NCI-H2196 (cell line): ENCODE results near the gene GADD45A.
"Not testable (repeated sequence)": the region's sequence is repeated elsewhere in the genome, so short reads cannot be mapped to it uniquely, and the experiment has no call there.

Source experiments
- DNase-seq: peaks from one replicate; lab custom pipeline; 2025; ENCODE audit not compliant: unreplicated experiment; lab: John Stamatoyannopoulos, UW

Gene GADD45A, protein sequence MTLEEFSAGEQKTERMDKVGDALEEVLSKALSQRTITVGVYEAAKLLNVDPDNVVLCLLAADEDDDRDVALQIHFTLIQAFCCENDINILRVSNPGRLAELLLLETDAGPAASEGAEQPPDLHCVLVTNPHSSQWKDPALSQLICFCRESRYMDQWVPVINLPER

DNA sequence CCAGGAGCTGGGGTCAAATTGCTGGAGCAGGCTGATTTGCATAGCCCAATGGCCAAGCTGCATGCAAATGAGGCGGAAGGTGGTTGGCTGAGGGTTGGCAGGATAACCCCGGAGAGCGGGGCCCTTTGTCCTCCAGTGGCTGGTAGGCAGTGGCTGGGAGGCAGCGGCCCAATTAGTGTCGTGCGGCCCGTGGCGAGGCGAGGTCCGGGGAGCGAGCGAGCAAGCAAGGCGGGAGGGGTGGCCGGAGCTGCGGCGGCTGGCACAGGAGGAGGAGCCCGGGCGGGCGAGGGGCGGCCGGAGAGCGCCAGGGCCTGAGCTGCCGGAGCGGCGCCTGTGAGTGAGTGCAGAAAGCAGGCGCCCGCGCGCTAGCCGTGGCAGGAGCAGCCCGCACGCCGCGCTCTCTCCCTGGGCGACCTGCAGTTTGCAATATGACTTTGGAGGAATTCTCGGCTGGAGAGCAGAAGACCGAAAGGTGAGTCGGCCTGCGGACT lies at the start of gene GADD45A:
Gene GADD45A (plus strand): TSS at position 135 of the 491 bp plus-strand sequence. CDS start 294 bp downstream, at position 429.
- peak; percentile 98 for DNase-seq

DNA sequence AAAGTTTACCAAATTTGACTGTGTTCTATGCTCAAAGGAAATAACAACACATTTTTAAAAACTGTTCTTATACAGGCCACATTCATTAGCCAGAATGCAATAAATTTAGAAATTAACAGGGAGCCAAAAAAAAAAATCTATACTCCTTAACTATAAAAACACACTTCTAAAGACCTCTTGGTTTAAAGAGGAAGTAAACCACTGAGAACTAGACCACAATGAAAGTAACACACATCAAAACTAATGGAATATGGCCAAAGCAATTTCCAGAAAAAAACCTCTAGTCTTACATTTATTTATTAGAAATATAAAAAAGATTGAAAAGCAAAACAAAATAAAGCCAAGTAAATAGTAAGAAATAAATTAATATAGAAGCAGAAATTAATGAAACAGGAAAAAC lies 48.9 kb upstream of the GADD45A start:
- DNase-seq, result no peak

DNA sequence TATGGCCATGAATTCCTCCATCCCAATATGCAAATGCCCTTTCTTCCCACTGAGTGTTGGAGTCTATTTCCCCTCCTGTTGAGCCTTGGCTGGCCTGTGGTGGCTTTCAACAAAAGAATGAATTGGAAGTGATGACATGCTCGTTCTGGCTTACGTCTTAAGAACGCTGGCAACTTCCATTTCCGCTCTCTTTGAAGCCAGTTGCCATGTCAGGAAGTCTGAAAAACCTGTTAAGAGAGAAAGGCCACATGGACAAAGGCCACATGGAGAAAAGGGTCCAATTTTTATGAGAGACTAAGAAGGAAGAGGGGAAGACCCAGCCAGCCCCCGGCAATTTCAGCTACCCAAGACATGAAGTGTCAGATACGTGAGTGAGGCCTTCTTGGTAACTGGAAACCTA lies 45.6 kb upstream of the GADD45A start:
- no peak for DNase-seq

DNA sequence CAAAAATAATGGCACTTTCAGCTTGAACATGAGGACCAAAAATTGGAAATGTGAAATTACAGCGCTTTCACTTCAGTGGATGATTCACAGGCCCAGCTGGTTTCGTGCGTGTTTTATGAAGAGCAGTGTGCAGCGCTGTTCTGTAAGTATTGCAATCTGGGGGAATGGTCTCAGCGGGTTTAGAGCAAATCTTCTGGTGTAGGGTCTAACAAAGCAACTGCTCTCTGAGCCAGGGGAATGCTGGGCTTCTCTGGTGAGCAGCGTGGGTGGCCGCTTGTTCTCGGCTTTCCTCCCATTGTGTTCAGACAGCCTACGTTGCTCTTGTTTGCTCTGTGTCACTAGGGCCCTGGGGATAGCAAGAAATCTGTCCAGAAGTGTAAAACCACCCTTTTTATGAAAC lies 42.4 kb upstream of the GADD45A start:
- DNase-seq, result no peak

DNA sequence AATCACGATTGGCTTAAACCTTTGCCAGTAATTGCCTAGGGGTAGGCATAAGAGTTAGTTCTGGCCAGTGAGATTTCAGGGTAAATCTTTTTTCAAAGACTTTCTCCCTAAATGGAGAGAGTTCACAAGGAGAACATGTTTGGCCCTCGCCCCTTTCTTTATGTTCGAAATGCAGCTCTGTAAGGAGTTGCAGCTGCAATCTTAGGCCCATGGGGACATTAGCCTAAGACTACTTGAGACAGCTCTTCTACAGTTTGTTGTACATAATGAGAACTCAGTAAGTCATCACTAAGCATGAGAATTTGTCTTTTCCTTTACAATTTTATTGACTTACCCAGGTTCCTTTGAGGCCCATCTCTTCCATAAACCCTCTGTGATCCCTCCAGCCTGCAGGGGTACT lies 40.4 kb upstream of the GADD45A start:
- DNase-seq, result no peak

DNA sequence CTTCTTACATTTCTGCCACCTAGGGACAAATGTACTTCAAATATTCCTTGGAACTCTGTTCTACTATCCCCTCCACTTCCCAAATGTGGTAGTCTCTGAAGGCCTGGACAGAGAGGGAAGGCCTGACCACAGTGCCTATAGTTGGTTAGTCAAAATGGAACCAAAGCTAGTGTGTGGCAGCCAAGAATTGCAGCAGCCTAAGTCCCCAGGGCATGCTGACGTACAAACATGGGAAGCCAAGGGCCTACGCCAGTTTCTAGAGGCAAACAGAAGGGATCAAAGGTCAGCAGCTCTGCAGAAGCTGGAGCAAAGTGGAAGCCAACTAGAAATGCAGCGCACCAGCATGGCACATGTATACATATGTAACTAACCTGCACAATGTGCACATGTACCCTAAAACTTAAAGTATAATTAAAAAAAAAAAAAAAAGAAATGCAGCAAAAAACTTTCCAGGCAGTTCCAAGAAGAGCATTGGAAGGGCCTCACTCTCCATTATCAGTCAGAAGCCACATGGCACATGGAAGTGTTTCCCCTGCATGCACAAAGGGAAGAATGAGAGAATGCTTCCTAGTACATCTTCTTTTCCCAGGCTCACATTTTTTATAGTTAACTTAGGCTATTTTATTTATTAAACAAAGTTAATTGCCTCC lies 39.4 kb upstream of the GADD45A start:
- no peak for DNase-seq

DNA sequence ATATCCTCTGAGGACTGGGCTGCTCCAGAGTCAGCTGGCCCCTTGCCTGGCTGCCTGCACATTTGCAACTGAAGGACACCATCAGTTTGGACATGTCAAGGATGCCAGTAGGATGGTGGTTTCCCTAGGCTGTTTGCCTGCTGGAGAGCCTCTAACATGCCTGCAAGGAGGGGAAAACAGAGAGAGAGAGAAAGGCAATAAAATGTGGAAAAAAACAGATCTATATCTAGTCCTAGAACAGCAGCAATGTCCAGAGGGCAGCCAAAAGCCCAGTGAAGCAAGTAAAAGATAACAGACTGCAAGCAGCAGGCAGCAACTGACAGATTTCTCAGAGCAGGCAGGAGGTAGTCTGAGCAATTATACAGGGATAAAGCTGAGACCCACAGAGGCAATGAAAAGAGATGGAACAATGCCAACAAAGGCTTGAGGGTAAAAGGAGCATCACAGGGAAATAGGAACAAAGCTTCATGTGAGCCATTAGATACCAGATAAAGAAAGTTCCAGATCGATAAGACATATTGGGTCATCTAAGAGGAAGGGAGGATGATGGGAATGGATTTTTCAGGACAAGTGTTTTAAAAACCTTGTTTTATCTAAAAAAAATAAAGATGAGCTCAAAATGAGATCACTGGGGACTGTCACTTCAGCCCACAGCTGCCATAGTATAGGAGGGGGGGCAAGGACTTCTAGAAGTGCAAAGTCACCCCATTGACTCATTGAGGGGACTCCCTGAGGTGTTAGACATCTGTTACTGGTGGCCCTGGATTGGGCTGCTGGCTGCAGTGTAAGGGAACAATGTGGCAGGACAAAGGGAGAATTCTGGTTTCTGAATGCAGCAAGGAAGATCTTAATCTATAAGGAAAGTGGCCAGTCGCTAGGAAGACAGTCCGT lies 38.6 kb upstream of the GADD45A start:
- DNase-seq, result peak; percentile 57

DNA sequence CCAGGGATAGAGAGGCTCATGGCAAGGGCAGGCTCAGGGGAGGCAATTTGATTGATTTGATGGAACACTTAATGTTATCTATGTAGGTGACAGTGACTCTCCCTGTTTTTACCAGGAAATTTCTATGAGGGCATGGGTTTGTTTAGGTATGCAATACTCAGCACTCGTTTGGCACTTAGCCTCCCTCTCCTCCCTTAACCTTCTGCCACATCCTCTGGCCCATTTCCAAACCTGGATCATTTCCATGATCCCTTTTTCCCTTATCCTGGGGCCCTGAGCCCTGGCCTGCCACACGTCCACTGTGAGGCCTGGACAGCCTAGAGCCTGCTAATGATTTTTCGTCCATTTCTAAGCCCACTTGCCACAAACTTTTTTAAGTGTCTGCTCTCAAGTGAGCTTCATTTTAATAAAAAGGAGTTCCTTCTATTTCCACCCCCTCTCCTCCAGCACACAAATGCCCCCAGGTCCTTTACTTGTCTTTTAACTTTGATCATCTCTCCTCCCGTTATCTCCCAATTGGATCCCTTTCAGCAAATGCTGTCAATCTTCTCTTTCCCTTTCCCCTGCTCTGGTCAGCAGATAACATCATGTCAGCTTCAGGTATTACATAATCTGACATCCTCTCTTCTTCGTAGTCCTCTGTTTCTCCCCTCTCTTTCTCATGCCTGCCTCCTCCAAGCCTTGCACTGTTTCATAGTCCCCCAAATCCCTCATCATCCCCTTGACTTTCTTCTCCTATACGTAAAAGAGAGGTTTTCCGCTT lies 37.8 kb upstream of the GADD45A start:
- DNase-seq, result peak; percentile 56

DNA sequence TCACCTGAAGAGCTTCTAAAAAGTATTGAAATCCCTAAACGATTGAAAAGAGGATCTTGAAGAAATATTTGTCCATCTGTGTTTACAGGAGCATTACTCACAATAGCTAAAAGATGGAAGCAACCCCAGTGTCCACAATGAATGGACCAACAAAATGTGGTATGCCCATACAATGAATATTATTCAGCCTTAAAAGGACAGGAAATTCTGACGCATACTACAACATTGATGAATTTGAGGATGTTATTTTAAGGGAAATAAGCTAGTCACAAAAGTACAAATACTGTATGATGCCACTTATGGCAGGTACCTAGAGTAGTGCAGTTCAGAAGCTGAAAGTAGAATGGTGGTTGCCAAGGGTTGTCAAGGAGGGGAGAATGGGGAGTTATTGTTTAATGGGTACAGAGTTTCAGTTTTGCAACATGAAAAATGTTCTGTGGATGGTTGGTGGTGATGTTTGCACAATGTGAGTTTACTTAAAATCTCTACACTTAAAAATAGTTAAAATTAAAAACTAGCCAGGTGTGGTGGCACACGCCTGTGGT lies 37.1 kb upstream of the GADD45A start:
- no peak for DNase-seq

DNA sequence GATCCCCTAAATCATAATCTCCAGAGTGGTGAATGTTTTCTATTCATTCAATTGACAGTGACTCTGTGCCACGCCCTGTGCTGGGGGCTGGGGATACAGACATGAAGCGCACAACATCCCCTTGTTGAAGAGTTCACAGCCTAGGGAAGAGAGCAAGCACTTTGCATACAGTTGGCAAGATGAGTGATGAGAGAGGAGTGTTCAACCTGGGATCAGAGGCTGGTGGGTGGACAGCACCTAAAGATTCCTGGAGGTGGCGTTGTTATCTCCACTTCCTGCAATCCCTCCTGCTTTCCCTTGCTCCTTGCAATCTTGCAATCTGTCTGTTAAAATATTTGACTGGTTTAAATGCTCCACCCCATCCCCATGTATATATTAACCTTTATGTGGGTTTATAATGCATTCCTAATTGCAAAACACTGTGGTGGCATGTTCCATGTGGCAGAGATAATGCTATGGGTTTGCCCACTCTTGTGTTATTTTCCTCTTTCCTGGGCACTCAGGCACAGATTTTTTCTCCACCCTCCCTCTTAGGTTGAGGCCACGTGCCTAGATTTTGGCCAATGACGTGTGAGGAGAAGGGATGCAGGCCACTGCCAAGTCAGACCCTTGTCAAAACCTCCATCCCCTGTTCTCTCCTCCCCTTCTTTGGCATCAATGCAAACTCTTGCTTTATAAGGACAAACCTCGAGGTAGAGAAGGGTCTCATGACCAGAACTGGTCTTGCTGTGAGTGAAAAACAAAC lies 36.2 kb upstream of the GADD45A start:
- DNase-seq, result no peak

DNA sequence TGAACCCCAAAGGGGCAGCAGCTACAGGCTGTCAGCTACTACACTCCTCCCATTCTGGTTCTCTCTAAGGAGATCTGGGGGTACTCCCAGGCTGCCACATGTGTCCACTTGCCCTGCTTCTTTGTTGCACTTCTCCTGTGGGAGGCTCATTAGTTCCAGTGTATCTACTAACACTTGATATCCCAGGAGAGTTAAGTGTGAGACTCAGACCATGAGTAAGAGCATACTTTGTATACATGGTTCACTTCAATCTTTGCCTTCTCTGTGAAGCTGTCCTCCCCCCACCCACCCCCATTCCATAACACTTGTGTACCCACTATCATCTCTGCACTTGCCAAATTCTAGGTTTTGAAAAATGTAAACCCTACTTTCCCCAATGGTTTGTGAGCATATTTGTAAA lies 34.9 kb upstream of the GADD45A start:
- no peak for DNase-seq

DNA sequence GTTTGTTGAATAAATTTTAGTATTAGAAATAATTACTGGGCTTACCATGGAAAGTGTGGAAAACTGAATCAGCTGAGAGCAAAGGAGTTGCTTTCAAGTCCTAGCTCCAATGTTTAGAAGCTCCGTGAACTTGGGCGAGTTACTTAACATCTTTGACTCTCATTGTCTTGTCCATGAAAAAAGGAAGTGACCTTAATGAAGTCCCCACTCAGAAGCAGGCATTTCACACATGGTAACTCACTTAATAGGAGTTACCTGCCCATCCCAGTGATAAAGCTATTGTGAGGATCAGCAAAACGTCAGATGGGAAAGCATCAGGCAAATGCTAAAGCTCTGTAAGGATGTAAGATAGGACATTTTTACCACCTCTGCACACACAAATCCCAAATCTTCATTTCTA lies 34.0 kb upstream of the GADD45A start:
- no peak for DNase-seq

DNA sequence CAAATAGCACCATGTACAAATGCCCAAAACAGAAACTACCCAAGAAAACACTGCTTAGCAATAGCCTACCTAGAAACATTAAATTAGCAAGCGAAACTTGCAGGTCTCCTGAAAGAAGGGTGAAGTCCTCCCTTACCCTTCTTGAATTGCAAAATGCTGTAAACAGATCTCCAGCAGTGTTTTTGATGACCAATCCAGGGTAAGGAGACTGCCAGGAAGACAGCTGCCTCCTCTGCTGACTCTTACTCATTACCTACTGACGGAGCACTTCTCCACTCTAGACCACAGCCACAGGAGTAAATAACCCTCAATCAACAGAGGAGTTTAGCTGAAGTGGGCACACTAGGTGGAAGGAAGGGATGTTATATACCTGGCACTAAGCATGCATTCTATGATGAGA lies 32.2 kb upstream of the GADD45A start:
- peak; percentile 57 for DNase-seq

DNA sequence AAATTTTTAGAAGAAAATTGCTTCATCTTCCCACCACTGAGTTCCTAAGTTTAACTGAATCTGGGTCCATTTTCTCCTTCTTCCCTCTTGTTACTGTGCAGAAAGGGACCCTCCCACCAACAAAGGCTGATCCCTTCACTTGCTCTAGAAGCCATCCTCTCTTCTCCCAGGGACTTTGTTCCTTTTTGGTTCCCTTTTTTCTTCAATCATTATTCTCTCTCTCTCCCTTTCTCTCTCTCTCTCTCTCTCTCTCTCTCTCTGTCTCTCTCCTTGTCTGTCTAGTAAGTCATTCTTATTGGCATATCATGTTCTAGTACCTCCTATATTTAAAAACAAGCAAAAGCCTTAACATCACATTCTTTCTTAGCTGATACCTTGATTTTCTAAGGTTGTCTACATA lies 31.7 kb upstream of the GADD45A start:
- no peak for DNase-seq

DNA sequence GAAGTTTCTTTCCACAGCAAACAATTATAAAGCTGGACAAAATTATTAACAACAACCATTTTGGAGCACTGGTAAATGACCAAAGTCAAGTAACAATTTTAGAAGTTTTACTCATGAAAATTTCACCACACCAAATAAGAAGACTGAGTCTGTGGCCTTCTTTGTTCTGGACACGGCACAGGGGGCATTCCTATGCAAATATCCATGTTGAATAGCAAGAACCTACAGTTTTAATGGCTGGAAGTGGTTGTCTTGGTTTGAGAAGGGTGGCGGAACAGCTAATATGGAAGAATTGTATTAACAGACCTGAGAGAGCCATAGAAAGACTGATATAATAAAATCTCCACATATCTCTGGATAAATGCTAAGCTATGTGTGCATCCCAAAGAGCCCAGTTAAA lies 29.4 kb upstream of the GADD45A start:
- no peak for DNase-seq

DNA sequence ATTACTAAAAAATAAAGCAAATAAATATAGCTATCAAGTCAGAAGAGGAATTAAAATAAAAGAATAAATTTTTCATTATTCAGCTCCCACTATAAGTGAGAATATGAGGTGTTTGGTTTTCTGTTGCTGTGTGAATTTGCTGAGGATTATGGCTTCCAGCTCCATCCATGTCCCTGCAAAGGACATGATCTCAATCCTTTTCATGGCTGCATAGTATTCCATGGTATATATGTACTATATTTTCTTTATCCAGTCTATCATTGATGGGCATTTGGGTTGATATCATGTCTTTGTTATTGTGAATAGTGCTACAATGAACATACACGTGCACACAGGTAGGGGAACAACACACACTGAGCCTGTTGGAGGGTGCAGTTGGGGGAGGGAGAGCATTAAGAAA lies 27.8 kb upstream of the GADD45A start:
- not testable (repeated sequence) for DNase-seq

DNA sequence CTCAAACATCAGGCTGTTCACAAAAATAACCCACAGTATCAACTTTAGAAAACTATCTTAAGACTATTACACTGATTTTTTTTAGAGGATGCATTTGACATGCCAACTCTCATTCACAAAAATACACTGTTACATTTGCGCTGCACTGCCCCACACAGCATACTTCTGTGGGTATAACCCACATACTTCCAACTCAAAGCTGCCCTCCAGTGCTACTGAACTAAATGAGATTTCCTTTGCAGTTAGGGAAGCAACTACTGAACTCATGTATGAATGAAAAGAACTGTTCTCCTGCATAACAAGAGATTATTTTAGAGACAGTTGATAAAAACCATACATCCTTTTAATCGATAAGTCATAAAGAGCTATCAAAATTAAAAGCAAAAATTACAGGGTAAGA lies 25.8 kb upstream of the GADD45A start:
- DNase-seq, result no peak

DNA sequence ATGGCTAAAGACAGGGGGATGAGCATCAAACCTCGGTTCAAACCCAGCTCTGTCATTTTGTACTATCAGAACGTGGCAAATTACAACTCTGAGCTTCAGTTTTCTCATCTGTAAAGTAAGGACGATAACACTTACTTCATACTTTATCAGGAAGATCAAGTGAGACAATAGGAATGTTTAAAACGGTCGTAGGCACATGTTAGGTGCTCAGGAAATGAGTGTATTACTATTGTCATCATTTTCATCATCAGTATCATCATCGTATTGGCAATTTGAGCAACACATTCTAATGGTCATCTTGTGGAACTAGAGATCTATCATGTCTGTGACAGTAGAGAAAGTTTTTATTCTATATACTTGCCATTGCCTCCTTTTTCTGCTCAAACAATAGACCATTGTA lies 22.1 kb upstream of the GADD45A start:
- DNase-seq, result no peak

DNA sequence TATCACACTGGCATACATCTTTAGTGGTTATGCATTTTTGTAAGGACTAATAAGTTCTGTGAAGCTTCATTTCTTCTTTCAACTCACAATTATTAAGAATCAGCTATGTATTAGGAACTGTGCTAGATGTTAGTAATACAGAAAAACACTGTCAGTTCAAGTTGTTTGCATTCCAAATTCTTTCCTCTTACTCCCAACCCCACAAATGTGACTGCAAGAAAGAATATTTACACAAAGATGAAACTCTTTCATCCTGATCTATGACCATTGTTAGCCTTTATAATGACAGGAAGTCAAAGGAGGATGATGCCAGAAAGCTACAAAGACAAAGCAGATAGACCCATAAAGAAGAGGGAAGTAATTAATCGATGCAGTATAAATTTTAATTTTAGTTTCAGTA lies 21.0 kb upstream of the GADD45A start:
- DNase-seq, result no peak

DNA sequence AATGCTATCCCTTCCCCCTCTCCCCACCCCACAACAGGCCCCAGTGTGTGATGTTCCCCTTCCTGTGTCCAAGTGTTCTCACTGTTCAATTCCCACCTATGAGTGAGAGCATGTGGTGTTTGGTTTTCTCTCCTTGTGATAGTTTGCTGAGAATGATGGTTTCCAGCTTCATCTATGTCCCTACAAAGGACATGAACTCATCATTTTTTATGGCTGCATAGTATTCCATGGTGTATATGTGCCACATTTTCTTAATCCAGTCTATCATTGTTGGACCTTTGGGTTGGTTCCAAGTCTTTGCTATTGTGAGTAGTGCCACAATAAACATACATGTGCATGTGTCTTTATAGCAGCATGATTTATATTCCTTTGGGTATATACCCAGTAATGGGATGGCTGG lies 19.7 kb upstream of the GADD45A start:
- not testable (repeated sequence) for DNase-seq
